ENCODE data around the gene PDE2A. TPM values are rescaled to one million over a fixed set of nuclear protein-coding genes. Genes with fewer than 3 reads are reported as not detected.

PDE2A gene
- total RNA-seq, 4 donors from 2014 or later = 13.8 to 185 (median 94.2) TPM

- no peak for TF ChIP-seq POLR2A (IDR thresholded peaks at IDR 0.05)
- TF ChIP-seq, protein P1, sequence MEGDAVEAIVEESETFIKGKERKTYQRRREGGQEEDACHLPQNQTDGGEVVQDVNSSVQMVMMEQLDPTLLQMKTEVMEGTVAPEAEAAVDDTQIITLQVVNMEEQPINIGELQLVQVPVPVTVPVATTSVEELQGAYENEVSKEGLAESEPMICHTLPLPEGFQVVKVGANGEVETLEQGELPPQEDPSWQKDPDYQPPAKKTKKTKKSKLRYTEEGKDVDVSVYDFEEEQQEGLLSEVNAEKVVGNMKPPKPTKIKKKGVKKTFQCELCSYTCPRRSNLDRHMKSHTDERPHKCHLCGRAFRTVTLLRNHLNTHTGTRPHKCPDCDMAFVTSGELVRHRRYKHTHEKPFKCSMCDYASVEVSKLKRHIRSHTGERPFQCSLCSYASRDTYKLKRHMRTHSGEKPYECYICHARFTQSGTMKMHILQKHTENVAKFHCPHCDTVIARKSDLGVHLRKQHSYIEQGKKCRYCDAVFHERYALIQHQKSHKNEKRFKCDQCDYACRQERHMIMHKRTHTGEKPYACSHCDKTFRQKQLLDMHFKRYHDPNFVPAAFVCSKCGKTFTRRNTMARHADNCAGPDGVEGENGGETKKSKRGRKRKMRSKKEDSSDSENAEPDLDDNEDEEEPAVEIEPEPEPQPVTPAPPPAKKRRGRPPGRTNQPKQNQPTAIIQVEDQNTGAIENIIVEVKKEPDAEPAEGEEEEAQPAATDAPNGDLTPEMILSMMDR (IDR thresholded peaks at IDR 0.05) = no peak
- Histone ChIP-seq H3K9me3 (no peaks in the 10 kb centered on the region), H3K27ac (no peak overlapping the region), H3K27me3 (no peaks in the 10 kb centered on the region), H3K4me3 (no peak overlapping the region), H3K36me3 (no peaks in the 10 kb centered on the region), H3K4me1 (no peaks in the 10 kb centered on the region)
- DNase-seq = no peak
- intact Hi-C loops (cut with DNase I; ENCODE audit: low total_unique reads) = no loop called here
Measured at GRCh38 chr11:72711141-72711540, 36.9 kb upstream of the PDE2A start.

GRCh38 chr11:72710278-72710677 lies 36.1 kb upstream of the PDE2A start:
- intact Hi-C loops (cut with DNase I; ENCODE audit: low total_unique reads) = no loop called here

GRCh38 chr11:72709478-72710238 lies 35.4 kb upstream of the PDE2A start:
- intact Hi-C loops (cut with DNase I; ENCODE audit: low total_unique reads) = no loop called here
- H3K4me3 ChIP-seq = no peak overlapping the region
- no peaks in the 10 kb centered on the region for H3K27me3 ChIP-seq
- no peaks in the 10 kb centered on the region for H3K36me3 ChIP-seq
- no peaks in the 10 kb centered on the region for H3K4me1 ChIP-seq
- no peak overlapping the region for H3K27ac ChIP-seq
- DNase-seq = no peak
- TF ChIP-seq POLR2A (IDR thresholded peaks at IDR 0.05) = no peak
- TF ChIP-seq, protein P1 (IDR thresholded peaks at IDR 0.05) = no peak
- H3K9me3 ChIP-seq = no peaks in the 10 kb centered on the region

More at GRCh38 chr11:72710278-72710677, 36.1 kb upstream of the PDE2A start:
- no peak overlapping the region for H3K4me3 ChIP-seq
- H3K4me1 ChIP-seq = no peaks in the 10 kb centered on the region
- no peaks in the 10 kb centered on the region for H3K9me3 ChIP-seq
- H3K27me3 ChIP-seq = no peaks in the 10 kb centered on the region
- TF ChIP-seq POLR2A (IDR thresholded peaks at IDR 0.05) = no peak
- TF ChIP-seq, protein P1 (IDR thresholded peaks at IDR 0.05) = no peak
- H3K27ac ChIP-seq = no peak overlapping the region
- no peak for DNase-seq
- H3K36me3 ChIP-seq = no peaks in the 10 kb centered on the region

GRCh38 chr11:72707032-72707431 lies 32.8 kb upstream of the PDE2A start:
- intact Hi-C loops (cut with DNase I; ENCODE audit: low total_unique reads) = no loop called here

DNA sequence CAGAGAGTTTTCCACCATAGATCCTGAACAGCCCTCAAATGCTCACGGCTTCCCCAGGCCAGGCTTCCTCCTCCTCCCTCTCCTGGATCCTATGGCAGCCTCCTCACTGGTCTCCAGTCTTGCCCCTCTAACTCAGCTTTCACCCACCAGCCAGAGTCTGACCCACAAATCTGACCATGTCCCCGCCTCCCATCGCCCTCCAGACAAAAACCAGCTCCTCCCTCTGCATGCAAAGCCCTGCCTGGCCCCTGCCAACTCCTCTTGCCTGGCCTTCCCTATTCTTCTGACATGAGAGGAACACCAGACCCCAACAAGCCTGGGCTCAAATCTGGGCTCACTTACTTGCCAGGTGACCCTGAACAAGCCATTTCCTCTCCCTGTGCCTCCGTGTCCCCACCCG lies 32.4 kb upstream of the PDE2A start:
- Histone ChIP-seq H3K4me1 (peaks cover 13 to 18% of the 10 kb centered on the region in 2 donors), H3K4me3 (no peak overlapping the region), H3K36me3 (no peaks in the 10 kb centered on the region), H3K9me3 (no peaks in the 10 kb centered on the region), H3K27ac (no peak overlapping the region), H3K27me3 (no peaks in the 10 kb centered on the region)
- no peak for DNase-seq
- intact Hi-C loops (cut with DNase I; ENCODE audit: low total_unique reads) = no loop called here
- TF ChIP-seq, protein P1 (IDR thresholded peaks at IDR 0.05) = no peak
- TF ChIP-seq POLR2A (IDR thresholded peaks at IDR 0.05) = no peak

More at GRCh38 chr11:72707032-72707431, 32.8 kb upstream of the PDE2A start:
- TF ChIP-seq, protein P1 (IDR thresholded peaks at IDR 0.05) = no peak
- no peak for TF ChIP-seq POLR2A (IDR thresholded peaks at IDR 0.05)
- H3K4me3 ChIP-seq = no peak overlapping the region
- no peak overlapping the region for H3K27ac ChIP-seq
- DNase-seq = no peak
- H3K27me3 ChIP-seq = no peaks in the 10 kb centered on the region
- H3K9me3 ChIP-seq = no peaks in the 10 kb centered on the region
- peaks cover 13 to 18% of the 10 kb centered on the region in 2 donors for H3K4me1 ChIP-seq
- H3K36me3 ChIP-seq = no peaks in the 10 kb centered on the region

Data from uterus (tissue), 4 donors.